Measurements from ENCODE around the gene ING5. TPM values are rescaled to one million over a fixed set of nuclear protein-coding genes. Genes with fewer than 3 reads are reported as not detected.

The ING5 gene
- total and polyA plus RNA-seq, 2 donors (not counting 3 experiments of a cell fraction or from before 2014, with no cell fraction given), result 24.5 to 33.4 TPM

DNA sequence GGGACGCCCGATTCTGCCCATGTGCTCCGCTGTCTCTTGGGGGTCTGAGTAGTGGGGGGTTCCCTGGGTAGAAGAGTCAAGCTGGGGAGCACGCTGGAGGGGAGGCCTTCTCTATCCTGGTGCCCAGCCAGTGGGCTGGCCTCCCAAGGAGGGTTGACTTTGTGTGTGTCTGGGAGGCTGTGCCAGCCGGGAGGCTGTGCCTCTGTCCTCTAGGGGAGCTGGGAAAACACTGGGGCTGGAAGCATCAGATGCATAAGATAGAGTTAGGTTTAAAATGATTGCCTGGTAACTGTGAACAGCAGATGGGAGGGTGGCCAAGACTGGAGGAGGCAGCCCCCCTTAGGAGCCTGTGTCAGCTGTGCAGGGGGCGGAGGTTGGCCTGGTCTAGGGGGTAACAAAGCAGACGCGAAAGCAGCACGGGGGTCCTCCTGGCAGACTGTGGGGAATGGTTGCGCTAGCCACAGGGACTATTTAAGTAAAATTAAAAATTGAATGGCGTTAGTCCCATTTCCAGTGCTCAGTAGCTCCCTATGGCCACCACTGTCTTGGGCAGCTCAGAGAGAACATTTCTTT lies 1.3 kb downstream of the ING5 start:
- no peaks in the 10 kb centered on the region for H3K9me1 ChIP-seq (replicated peaks; ENCODE audit: control insufficient read depth, extremely low read depth, insufficient read depth, low read length)
- TF ChIP-seq FOS (IDR thresholded peaks at IDR 0.05; ENCODE audit: borderline replicate concordance, insufficient read depth, low read length) (no peak), JUN (IDR thresholded peaks at IDR 0.05; ENCODE audit: borderline replicate concordance, insufficient read depth, insufficient read length, low read depth) (no peak), POLR2AphosphoS5 (IDR thresholded peaks at IDR 0.05; ENCODE audit: insufficient read depth, low read depth, low read length) (no peak), MYC (IDR thresholded peaks at IDR 0.05; ENCODE audit: low read depth, low read length) (no peak), GATA2 (IDR thresholded peaks at IDR 0.05; ENCODE audit: insufficient read depth, insufficient read length, low read depth, low read length) (no peak), POLR2A (IDR thresholded peaks at IDR 0.05; ENCODE audit: low read depth, low read length) (no peak), EZH2 (IDR thresholded peaks at IDR 0.05; ENCODE audit: borderline replicate concordance, low read depth, low read length, severe bottlenecking) (no peak)
- TF ChIP-seq, protein P1, sequence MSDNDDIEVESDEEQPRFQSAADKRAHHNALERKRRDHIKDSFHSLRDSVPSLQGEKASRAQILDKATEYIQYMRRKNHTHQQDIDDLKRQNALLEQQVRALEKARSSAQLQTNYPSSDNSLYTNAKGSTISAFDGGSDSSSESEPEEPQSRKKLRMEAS (IDR thresholded peaks at IDR 0.05; ENCODE audit: insufficient read depth, insufficient read length), result no peak
- TF ChIP-seq, protein P2, sequence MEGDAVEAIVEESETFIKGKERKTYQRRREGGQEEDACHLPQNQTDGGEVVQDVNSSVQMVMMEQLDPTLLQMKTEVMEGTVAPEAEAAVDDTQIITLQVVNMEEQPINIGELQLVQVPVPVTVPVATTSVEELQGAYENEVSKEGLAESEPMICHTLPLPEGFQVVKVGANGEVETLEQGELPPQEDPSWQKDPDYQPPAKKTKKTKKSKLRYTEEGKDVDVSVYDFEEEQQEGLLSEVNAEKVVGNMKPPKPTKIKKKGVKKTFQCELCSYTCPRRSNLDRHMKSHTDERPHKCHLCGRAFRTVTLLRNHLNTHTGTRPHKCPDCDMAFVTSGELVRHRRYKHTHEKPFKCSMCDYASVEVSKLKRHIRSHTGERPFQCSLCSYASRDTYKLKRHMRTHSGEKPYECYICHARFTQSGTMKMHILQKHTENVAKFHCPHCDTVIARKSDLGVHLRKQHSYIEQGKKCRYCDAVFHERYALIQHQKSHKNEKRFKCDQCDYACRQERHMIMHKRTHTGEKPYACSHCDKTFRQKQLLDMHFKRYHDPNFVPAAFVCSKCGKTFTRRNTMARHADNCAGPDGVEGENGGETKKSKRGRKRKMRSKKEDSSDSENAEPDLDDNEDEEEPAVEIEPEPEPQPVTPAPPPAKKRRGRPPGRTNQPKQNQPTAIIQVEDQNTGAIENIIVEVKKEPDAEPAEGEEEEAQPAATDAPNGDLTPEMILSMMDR (IDR thresholded peaks at IDR 0.05; ENCODE audit: extremely low read depth in 1 of 2, insufficient read depth in 1 of 2, low read depth in 1 of 2, low read length in 2 of 2), result no peak
- peak overlapping the region; percentile 49 to 75 (median 64) for H3K4me3 ChIP-seq (replicated peaks in 1 of 3; ENCODE audit: insufficient read depth in 1 of 3, low read depth in 1 of 3, low read length in 3 of 3)
- dilution Hi-C loops (cut with MboI; ENCODE audit: extremely low pct_ligation_motif_present, low sequenced_read_pairs) (no loop called here), intact Hi-C loops (cut with micrococcal nuclease) (loop anchor here (5.0 kb wide), 2 partner anchors 346 to 386 kb away; partner anchors contain the start of genes FARP2, HDLBP and SEPTIN2)
- CTCF ChIA-PET, result interaction anchor here (0.8 to 4.8 kb wide), 5 partner anchors 10 to 173 kb away, joined by 4 to 41 read pairs (median 5); partner anchors contain the start of gene D2HGDH
- H3K9ac ChIP-seq (replicated peaks; ENCODE audit: extremely low read depth, insufficient read depth, low read length), result peak overlapping the region; percentile 61
- POLR2A ChIA-PET, result no interaction called here
- H3K9me3 ChIP-seq (replicated peaks; ENCODE audit: control insufficient read depth, insufficient read depth, low read length), result no peaks in the 10 kb centered on the region
- peaks cover 10% of the 10 kb centered on the region for H3K79me2 ChIP-seq (ENCODE audit: control insufficient read depth, insufficient read depth, low read length)
- no peaks in the 10 kb centered on the region for H3K27me3 ChIP-seq (ENCODE audit: control insufficient read depth in 2 of 2, insufficient read depth in 2 of 2, low read length in 2 of 2)
- no TSS peak for BruUV-seq (replicated peaks)
- no peaks in the 10 kb centered on the region for H4K20me1 ChIP-seq (replicated peaks; ENCODE audit: control insufficient read depth, extremely low read depth, insufficient read depth, low read length)
- FAIRE-seq (no peak), DNase-seq (ENCODE audit: low read depth, low spot score) (peak; percentile 10)
- peaks cover 6% of the 10 kb centered on the region for H3K4me1 ChIP-seq (ENCODE audit: control insufficient read depth, extremely low read depth, insufficient read depth, low read length)
- H3K4me2 ChIP-seq (ENCODE audit: insufficient read depth, low read length), result peak overlapping the region; percentile 83
- peaks cover 2 to 6% of the 10 kb centered on the region in 2 experiments for H3K36me3 ChIP-seq (ENCODE audit: control insufficient read depth in 2 of 2, extremely low read depth in 1 of 2, insufficient read depth in 2 of 2, low read length in 2 of 2)
- H2AFZ ChIP-seq (ENCODE audit: low read depth, low read length), result peak overlapping the region; percentile 44
- peak overlapping the region; percentile 15 for H3K27ac ChIP-seq (ENCODE audit: insufficient read depth, low read depth, low read length)

Measured in endothelial cell of umbilical vein (primary cell).